Jurkat, Clone E6-1 (cell line): ENCODE measurements around the gene ROR1. TPM values are rescaled to one million over a fixed set of nuclear protein-coding genes. Genes with fewer than 3 reads are reported as not detected.

ENCODE experiments used
- DNase-seq: peaks from one replicate; pipeline ENCODE4 v3.0.0-alpha.2; 2011; ENCODE audit warnings: low read depth, low spot score
- H3K4me3 ChIP-seq: 2 replicates; pipeline ENCODE4 v1.5.1; 2011; ENCODE audit warnings: mild to moderate bottlenecking, low read length, control low read depth, moderate library complexity
- polyA plus RNA-seq: library from polyadenylated mRNA; unstranded; fragments of >200 nt; gene quantifications from one replicate; pipeline ENCODE4 v1.2.1, GENCODE V29; 2012; ENCODE audit warnings: missing spikeins; ENCODE audit not compliant: insufficient read length, insufficient read depth

ROR1 gene
- 1.00 TPM for polyA plus RNA-seq

- no peak within 1 kb of the TSS; the same call in 1 of the 2 replicates for H3K4me3 ChIP-seq
- peak; percentile 10 for DNase-seq
Measured at GRCh38 chr1:63773815-63774616, at the start of gene ROR1. ROR1 (plus strand) TSS chr1:63774017.

- H3K4me3 ChIP-seq = no peak overlapping the region
- no peak for DNase-seq
Measured at GRCh38 chr1:63724375-63724899, 49.4 kb upstream of the ROR1 start.

- no peak for DNase-seq
- H3K4me3 ChIP-seq = no peak overlapping the region
Measured at GRCh38 chr1:63728611-63729226, 45.1 kb upstream of the ROR1 start.

- H3K4me3 ChIP-seq = no peak overlapping the region
- DNase-seq = no peak
Measured at GRCh38 chr1:63729227-63729620, 44.6 kb upstream of the ROR1 start.

GRCh38 chr1:63730211-63730610 is 43.6 kb upstream of the ROR1 start:
- H3K4me3 ChIP-seq = no peak overlapping the region
- no peak for DNase-seq

GRCh38 chr1:63731117-63732043 is 42.4 kb upstream of the ROR1 start:
- no peak overlapping the region for H3K4me3 ChIP-seq
- no peak for DNase-seq

- no peak for DNase-seq
- H3K4me3 ChIP-seq = no peak overlapping the region
Measured at GRCh38 chr1:63732666-63733065, 41.2 kb upstream of the ROR1 start.

- DNase-seq = no peak
Measured at GRCh38 chr1:63738772-63739171, 35.0 kb upstream of the ROR1 start.

GRCh38 chr1:63739452-63739851 is 34.4 kb upstream of the ROR1 start:
- H3K4me3 ChIP-seq = no peak overlapping the region
- DNase-seq = no peak

More at GRCh38 chr1:63738772-63739171, 35.0 kb upstream of the ROR1 start:
- no peak overlapping the region for H3K4me3 ChIP-seq

- H3K4me3 ChIP-seq = no peak overlapping the region
- DNase-seq = no peak
Measured at GRCh38 chr1:63740432-63740831, 33.4 kb upstream of the ROR1 start.

GRCh38 chr1:63742526-63742925 is 31.3 kb upstream of the ROR1 start:
- no peak overlapping the region for H3K4me3 ChIP-seq
- no peak for DNase-seq

- DNase-seq = no peak
- no peak overlapping the region for H3K4me3 ChIP-seq
Measured at GRCh38 chr1:63743781-63744180, 30.0 kb upstream of the ROR1 start.

- no peak overlapping the region for H3K4me3 ChIP-seq
- DNase-seq = no peak
Measured at GRCh38 chr1:63746129-63746864, 27.5 kb upstream of the ROR1 start.

- no peak for DNase-seq
- H3K4me3 ChIP-seq = no peak overlapping the region
Measured at GRCh38 chr1:63747445-63747844, 26.4 kb upstream of the ROR1 start.

- no peak for DNase-seq
- no peak overlapping the region for H3K4me3 ChIP-seq
Measured at GRCh38 chr1:63748046-63748580, 25.7 kb upstream of the ROR1 start.

- DNase-seq = no peak
- no peak overlapping the region for H3K4me3 ChIP-seq
Measured at GRCh38 chr1:63748641-63749040, 25.2 kb upstream of the ROR1 start.

GRCh38 chr1:63750721-63751120 is 23.1 kb upstream of the ROR1 start:
- DNase-seq = no peak
- no peak overlapping the region for H3K4me3 ChIP-seq

- no peak for DNase-seq
- no peak overlapping the region for H3K4me3 ChIP-seq
Measured at GRCh38 chr1:63752176-63752575, 21.6 kb upstream of the ROR1 start.

GRCh38 chr1:63753591-63753990 is 20.2 kb upstream of the ROR1 start:
- no peak for DNase-seq
- no peak overlapping the region for H3K4me3 ChIP-seq
